GM12892 (cell line): ENCODE measurements around the gene C17orf113.

Experiments used
- DNase-seq: peaks from one replicate; pipeline ENCODE4 v3.0.0; 2011; ENCODE audit not compliant: insufficient read length
- FAIRE-seq: peaks from 2 replicates; lab custom pipeline; 2011; peaks lifted over from hg19 to GRCh38; lab: Jason Lieb, UNC
- POLR2A ChIP-seq: IDR thresholded peaks from 2 replicates; pipeline ENCODE4 v1.6.1; 2011; ENCODE audit warnings: low read depth, low read length, control low read depth
- POLR2AphosphoS5 ChIP-seq: IDR thresholded peaks from 2 replicates; pipeline ENCODE4 v1.6.1; 2011; ENCODE audit warnings: low read depth, low read length, control low read depth
- TAF1 ChIP-seq: IDR thresholded peaks from 2 replicates; pipeline ENCODE4 v1.6.1; 2011; ENCODE audit warnings: low read depth, mild to moderate bottlenecking, control low read depth, low read length, borderline replicate concordance

C17orf113 gene

GRCh38 chr17:42067371-42068091 lies 17.1 kb upstream of the C17orf113 start:
- FAIRE-seq (peak; percentile 71), DNase-seq (no peak)
- TF ChIP-seq POLR2AphosphoS5: no peak

DNA sequence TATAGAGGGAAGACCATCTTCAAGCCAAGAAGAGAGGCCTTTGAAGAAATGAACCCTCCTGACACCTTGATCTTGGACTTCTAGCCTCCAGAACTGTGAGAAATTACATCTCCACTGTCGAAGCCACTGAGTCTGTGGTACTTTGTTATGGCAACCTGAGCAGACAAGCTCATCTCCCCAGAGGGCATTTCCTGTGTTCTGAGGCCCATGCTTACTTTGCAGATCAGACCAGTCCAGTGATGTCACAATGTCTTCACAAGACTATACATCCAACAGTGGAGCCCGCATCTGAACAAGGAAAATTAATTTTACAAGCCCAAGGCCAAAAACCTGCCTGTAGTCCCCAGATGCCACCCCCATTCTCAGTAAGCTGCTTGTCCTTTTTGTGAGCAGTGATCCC lies 14.8 kb upstream of the C17orf113 start:
- FAIRE-seq (no peak), DNase-seq (no peak)
- no peak for TF ChIP-seq TAF1
- TF ChIP-seq POLR2A: no peak
- no peak for TF ChIP-seq POLR2AphosphoS5

DNA sequence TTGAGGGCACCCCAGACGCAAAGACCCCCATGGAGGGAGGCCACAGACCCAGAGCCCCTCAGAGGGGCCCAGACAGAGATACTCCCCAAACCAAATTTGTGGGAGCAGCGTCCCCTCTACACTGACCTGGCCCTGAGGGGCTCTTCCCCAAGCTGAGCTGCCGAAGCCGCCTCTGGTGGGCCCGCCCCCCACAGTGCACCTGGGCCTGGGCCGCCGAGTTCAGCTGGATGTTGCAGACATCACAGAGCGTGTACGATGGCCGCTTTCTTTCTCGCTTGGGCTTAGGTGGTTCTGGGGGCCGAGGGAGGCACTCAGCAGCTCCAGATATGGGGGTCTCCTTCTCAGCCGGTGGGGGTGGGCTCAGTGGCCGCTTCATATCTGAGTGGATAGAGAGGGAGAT lies 12.3 kb upstream of the C17orf113 start:
- TF ChIP-seq TAF1: no peak
- TF ChIP-seq POLR2A: no peak
- TF ChIP-seq POLR2AphosphoS5: no peak
- FAIRE-seq (no peak), DNase-seq (no peak)

DNA sequence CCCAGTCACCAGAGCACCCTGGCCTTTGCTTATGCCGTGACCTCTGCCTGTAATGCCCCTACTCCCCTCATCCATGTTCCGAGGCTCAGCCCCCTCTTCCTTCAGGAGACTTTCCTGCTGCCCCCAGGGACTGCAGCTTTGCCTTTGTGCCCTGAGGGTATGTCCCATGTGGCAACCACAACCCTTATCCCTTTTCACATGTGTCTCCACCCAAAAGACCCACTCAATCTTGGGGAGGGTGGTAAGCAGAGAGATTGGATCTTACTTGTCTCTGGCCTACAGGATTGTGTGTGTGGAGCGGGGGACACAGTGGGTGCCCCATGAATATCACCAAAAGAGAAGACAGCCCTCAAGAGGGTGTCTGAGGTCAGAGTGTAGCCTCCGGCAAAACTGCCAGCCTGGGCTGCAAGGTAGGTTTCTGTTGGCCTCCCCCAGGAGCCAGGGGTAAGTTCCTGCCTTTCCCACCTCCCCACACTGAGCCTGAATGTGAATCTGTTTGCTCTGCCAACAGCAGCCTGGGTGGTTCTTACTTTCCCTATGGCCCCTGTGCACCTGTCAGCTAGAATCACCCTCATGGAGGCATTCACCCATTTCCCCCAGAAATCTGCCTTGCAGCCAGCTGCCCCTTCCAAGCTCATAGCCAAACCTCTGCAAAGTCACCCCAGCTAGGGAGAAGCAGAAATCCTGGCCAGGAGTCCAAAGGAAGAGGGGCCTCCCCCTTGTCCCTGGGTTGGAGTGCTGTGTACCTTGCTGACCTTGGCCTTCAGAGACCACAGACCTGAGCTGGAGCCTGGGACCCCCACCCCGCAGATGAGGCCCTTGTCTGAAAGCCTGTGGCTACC lies 11.5 kb upstream of the C17orf113 start:
- no peak for FAIRE-seq
- TF ChIP-seq TAF1 (no peak), POLR2A (no peak), POLR2AphosphoS5 (no peak)

GRCh38 chr17:42060231-42060630 lies 9.8 kb upstream of the C17orf113 start:
- DNase-seq (no peak), FAIRE-seq (no peak)
- TF ChIP-seq TAF1 (no peak), POLR2AphosphoS5 (no peak), POLR2A (no peak)

More for the DNA sequence above, 11.5 kb upstream of the C17orf113 start:
- DNase-seq: no peak

GRCh38 chr17:42059815-42060214 lies 9.4 kb upstream of the C17orf113 start:
- no peak for FAIRE-seq
- TF ChIP-seq POLR2A (no peak), POLR2AphosphoS5 (no peak), TAF1 (no peak)

GRCh38 chr17:42058063-42058462 lies 7.7 kb upstream of the C17orf113 start:
- no peak for FAIRE-seq
- no peak for DNase-seq
- TF ChIP-seq TAF1 (no peak), POLR2AphosphoS5 (no peak), POLR2A (no peak)

More at GRCh38 chr17:42059815-42060214, 9.4 kb upstream of the C17orf113 start:
- DNase-seq: no peak

DNA sequence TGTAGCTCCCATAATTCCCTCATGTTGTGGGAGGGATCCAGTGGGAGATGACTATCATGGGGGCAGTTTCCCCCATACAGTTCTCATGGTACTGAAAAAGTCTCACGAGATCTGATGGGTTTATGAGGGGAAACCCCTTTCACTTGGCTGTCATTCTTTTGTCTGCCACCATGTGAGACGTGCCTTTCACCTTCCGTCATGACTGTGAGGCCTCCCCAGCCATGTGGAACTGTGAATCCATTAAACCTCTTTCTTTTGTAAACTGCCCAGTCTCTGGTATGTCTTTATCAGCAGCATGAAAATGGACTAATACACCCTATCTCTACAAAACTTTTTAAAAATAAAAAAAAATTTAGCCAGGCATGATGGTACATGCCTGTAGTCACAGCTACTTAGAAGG lies 6.2 kb upstream of the C17orf113 start:
- TF ChIP-seq POLR2A (no peak), TAF1 (no peak), POLR2AphosphoS5 (no peak)
- FAIRE-seq (no peak), DNase-seq (no peak)

- DNase-seq (no peak), FAIRE-seq (no peak)
- TF ChIP-seq TAF1 (no peak), POLR2AphosphoS5 (no peak), POLR2A (no peak)
These were observed 5.1 kb upstream of the C17orf113 start for GRCh38 chr17:42055496-42055895.

DNA sequence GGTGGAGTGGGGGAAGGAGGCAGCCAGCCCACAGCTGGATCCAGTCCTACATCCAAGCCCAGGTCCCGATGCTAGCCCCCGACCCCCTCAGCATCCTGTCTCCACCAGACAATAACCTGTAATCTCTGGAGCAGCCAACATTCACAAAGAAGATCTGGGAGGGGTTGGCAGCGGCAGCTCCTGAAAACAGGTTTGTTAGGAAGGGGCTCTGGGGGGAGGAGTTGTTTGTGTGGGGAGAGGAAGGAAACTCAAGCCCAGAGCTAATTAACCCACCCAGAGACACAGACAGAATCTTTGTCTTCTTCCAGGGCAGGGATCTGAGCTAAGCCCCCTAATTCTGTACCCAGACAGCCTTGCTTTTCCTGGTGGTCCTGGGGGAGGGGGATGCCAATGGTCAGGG lies 4.6 kb upstream of the C17orf113 start:
- FAIRE-seq (no peak), DNase-seq (no peak)
- no peak for TF ChIP-seq POLR2AphosphoS5
- no peak for TF ChIP-seq POLR2A
- TF ChIP-seq TAF1: no peak

DNA sequence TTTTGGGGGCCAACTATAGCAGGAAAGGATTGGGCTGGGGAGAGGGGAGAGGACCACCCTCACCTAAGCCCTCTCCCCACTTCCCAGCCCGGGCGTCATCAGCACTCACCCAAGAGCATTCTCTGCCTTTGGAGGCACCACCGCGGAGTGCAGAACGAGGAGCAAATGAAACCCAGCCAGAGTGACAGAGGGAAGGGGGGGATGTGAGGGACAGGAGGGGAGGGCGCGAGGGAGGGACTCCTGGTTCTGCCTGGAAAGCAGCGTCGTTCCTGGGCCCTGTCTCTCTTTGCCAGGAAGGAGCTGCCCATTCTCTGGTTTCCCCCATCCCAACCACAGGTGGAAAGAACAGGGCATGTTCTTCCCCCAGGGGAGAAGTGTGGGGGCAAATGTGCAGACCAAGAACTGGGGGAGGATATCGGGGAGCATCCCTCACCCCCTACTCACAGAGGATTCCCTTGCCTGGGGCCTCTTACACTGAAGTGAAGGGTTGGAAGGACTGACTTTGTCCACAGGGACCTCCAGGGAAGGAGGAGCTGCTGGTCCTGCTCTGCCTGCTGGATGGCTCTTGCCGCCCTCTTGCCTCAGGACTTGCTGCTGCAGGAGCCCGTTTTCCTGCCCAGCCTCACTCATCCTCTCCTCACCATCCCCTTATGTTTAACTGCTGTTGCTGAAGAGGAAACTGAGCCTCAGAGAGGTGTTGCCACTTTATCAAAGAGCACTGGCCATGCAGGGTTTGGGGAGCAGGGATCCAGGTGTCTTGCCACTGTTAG lies 3.5 kb upstream of the C17orf113 start:
- TF ChIP-seq POLR2A: no peak
- TF ChIP-seq TAF1: no peak
- no peak for TF ChIP-seq POLR2AphosphoS5
- DNase-seq (no peak), FAIRE-seq (no peak)

GRCh38 chr17:42052346-42052877 lies 2.0 kb upstream of the C17orf113 start:
- FAIRE-seq (peak; percentile 48), DNase-seq (no peak)
- no peak for TF ChIP-seq TAF1
- TF ChIP-seq POLR2A: no peak
- no peak for TF ChIP-seq POLR2AphosphoS5
